Neural progenitor cell (in vitro differentiated cells): ENCODE data around the gene FCGBP.

Experiments used
- EZH2 ChIP-seq: fragments of 200-600 bp; sonication (generic); IDR thresholded peaks from 2 replicates; pipeline ENCODE4 v1.6.1; 2017; ENCODE audit warnings: antibody characterized with exemption, mild to moderate bottlenecking, moderate library complexity
- EZH2phosphoT487 ChIP-seq: fragments of 200-600 bp; sonication (generic); IDR thresholded peaks from 2 replicates; pipeline ENCODE4 v1.6.1; 2017; ENCODE audit warnings: antibody characterized with exemption
- TF ChIP-seq, protein P1 (sequence below): fragments of 200-600 bp; sonication (generic); IDR thresholded peaks from 2 replicates; pipeline ENCODE4 v1.5.1; 2017; ENCODE audit warnings: antibody characterized with exemption, mild to moderate bottlenecking

DNA sequence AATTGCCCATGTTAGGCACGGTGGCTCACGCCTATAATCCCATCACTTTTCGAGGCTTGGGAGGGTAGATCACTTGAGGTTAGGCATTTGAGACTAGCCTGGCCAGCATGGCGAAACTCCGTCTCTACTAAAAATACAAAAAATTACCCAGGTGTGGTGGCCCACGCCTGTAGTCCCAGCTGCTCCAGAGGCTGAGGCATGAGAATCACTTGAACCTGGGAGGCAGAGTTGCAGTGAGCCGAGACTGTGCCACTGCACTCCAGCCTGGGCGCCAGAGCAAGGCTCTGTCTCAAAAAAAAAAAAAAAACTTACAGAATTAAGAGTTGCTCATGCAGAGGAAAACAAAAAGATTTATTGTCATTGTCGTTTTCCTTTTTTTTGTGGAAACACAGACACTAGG lies 33.1 kb upstream of the FCGBP start:
- TF ChIP-seq, protein P1, sequence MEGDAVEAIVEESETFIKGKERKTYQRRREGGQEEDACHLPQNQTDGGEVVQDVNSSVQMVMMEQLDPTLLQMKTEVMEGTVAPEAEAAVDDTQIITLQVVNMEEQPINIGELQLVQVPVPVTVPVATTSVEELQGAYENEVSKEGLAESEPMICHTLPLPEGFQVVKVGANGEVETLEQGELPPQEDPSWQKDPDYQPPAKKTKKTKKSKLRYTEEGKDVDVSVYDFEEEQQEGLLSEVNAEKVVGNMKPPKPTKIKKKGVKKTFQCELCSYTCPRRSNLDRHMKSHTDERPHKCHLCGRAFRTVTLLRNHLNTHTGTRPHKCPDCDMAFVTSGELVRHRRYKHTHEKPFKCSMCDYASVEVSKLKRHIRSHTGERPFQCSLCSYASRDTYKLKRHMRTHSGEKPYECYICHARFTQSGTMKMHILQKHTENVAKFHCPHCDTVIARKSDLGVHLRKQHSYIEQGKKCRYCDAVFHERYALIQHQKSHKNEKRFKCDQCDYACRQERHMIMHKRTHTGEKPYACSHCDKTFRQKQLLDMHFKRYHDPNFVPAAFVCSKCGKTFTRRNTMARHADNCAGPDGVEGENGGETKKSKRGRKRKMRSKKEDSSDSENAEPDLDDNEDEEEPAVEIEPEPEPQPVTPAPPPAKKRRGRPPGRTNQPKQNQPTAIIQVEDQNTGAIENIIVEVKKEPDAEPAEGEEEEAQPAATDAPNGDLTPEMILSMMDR = no peak
- TF ChIP-seq EZH2phosphoT487 (no peak), EZH2 (no peak)
